Suprapubic skin (tissue), 4 donors: ENCODE data around the gene NTHL1.

ENCODE experiments used
- POLR2A ChIP-seq, 2 donors: fragments of 450-650 bp; IDR thresholded peaks; one replicate each; pipeline ENCODE4 v1.6.1; 2017; ENCODE audit warnings: antibody characterized with exemption in 2 of 2, mild to moderate bottlenecking in 2 of 2, moderate library complexity in 2 of 2
- POLR2AphosphoS5 ChIP-seq, 3 donors: sonication (generic); formaldehyde crosslinking; IDR thresholded peaks; one replicate each; pipeline ENCODE4 v1.6.1; 2017; ENCODE audit warnings: antibody characterized with exemption in 3 of 3
- TF ChIP-seq, protein P1 (sequence below), 2 donors: fragments of 200-600 bp in 1 of 2; fragments of 450-650 bp in 1 of 2; sonication (generic) in 1 of 2; IDR thresholded peaks; one replicate each; pipeline ENCODE4 v1.5.1; 2016 to 2019; ENCODE audit warnings: antibody characterized with exemption in 2 of 2, mild to moderate bottlenecking in 1 of 2, moderate library complexity in 1 of 2

DNA sequence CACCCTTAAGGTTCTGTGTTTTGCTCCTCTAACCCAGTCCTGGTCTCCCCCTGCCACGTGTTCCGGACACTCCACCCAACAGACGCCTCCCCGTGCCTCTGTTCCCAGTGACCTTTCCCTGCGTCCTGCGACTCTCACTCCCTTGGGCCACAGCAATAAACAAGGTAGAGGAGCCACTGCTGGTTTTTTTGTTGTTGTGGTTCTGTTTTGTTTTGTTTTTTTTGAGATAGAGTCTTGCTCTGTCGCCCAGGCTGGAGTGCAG is 31.8 kb downstream of the NTHL1 start:
- TF ChIP-seq POLR2AphosphoS5 (IDR thresholded peaks at IDR 0.05) (no peak), POLR2A (IDR thresholded peaks at IDR 0.05) (no peak)
- TF ChIP-seq, protein P1, sequence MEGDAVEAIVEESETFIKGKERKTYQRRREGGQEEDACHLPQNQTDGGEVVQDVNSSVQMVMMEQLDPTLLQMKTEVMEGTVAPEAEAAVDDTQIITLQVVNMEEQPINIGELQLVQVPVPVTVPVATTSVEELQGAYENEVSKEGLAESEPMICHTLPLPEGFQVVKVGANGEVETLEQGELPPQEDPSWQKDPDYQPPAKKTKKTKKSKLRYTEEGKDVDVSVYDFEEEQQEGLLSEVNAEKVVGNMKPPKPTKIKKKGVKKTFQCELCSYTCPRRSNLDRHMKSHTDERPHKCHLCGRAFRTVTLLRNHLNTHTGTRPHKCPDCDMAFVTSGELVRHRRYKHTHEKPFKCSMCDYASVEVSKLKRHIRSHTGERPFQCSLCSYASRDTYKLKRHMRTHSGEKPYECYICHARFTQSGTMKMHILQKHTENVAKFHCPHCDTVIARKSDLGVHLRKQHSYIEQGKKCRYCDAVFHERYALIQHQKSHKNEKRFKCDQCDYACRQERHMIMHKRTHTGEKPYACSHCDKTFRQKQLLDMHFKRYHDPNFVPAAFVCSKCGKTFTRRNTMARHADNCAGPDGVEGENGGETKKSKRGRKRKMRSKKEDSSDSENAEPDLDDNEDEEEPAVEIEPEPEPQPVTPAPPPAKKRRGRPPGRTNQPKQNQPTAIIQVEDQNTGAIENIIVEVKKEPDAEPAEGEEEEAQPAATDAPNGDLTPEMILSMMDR (IDR thresholded peaks at IDR 0.05), result no peak
